Fibroblast of skin of scalp (primary cell): ENCODE results near the gene CCDC91.
"Not testable (repeated sequence)": the region's sequence is repeated elsewhere in the genome, so short reads cannot be mapped to it uniquely, and the experiment has no call there.

ENCODE experiments used
- DNase-seq: peaks from one replicate; pipeline ENCODE4 v3.0.0-alpha.2; 2013

Gene CCDC91

DNA sequence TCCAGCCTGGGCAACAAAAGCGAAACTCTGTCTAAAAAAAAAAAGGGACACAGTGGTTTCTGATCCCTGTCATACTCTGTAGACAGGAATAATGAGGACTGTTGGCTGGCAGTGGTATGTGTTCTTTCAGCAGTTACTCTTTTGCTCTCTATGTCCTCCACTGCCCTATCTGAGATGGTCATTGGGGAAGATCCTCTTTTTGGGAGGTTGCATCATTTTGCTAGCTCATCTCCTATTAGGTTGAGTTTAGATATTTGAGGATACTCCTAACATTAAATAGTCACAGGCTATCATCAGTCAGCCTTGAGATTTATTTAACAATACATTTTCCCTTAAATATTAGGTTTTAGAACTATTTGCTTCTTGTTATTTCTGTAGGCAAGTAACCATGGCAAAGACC, 5.9 kb upstream of the CCDC91 start:
- no peak for DNase-seq

DNA sequence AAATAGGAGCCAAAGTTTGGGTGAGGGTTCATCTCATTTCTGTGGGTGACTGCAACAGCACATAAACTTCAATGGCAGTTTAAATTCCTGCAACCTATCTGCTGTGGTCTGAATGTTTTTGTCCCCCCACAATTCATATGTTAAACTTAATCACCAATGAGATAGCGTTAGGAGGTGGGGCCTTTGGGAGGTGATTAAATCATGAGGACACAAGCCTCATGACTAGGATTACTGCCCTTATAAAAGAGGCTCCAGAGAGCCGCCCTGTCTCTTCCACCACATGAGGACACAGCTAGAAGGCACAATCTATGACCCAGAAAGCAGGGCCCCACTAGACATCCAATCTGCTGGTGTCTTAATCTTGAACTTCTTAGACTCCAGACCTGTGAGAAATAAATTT, 3.8 kb upstream of the CCDC91 start:
- DNase-seq, result no peak

DNA sequence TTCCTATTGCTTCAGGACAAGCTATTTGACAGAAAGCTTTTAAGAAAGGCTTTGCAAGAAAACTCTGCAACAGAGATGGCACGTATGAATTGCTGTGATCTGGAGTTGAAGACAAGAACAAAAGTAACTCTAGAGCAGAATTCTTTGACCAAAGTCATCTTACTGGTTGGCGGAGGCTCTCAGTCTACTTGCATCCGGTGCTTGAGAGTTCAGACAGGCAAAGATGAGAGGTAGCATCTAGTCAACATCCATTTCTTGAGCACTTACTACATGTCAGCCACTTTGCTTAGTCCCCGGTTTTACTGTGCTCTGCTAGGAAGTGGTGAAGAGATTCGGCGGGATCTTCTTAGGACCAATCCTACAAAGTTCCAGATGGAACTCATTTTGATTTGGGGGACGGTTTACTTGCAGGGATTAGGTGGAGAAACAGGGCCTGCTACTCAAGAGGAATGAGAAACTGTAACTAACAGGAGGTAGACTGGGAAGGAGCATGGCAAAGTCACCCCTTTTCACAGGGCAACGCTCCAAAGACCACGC, 404 bp upstream of the CCDC91 start:
- no peak for DNase-seq

DNA sequence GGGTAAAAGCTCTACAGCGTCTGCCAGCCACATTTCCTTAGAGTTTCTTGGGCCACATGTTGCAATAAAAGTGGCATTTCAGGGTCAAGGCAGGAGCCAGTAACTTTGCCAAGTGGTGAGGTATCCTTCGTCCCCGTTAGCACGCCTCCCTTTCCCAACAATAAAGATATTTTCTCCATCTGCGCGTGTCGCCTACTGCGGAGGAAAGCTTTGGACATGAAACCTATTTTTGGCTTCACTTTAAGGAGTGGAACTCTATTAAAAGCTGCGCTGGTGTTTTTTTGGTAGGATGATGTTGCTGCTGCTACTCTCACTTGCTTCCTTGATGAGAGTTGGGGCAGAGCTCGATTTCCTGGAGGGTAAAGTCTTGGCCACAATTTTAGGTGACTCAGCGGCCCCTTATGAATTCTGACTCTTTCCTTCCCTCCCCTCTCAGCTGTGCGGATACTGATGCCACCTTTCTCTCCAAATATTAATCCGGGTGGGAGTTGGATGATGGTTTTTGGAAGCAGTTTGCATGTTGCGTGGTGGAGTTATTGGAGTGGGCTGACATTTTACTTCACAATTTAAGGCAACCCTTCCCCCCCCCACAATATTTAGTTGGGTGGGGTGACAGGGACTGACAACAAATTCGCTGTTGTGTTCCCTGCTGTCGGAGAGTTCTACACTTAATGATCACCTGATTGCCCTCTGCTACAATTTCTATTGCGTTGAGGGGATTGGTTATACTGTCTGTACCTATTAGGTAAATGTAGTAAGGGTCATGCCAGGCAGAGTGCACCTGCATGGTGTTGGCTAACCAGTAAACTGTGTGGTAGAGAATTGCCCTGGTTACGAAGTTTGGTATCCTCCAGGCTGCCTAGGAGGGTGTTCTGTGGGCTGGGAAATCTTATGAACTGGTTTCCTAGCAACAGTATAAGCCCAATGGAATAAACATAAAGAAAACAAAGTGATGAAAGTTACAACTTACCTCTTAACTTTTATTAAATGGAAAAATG, 1.1 kb downstream of the CCDC91 start:
- peak; percentile 40 for DNase-seq

DNA sequence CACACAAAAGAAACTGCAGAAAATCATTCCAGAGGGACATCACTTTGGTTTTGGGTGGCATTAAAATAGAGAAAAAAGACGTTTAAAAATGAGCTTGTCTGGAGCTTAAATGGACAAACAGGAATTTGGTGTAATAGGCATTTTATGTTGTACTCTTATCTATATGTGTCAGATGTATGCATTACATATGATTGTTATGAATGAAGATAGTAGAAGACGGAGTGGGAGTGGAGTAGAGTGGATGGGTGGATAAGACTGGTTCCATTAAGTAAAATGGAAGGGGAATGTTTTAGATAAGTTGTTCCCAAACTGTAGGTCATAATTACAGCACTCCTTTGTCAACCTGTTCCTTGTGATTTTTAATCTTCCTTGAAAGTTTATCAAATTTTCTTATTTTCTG, 1.9 kb downstream of the CCDC91 start:
- no peak for DNase-seq

DNA sequence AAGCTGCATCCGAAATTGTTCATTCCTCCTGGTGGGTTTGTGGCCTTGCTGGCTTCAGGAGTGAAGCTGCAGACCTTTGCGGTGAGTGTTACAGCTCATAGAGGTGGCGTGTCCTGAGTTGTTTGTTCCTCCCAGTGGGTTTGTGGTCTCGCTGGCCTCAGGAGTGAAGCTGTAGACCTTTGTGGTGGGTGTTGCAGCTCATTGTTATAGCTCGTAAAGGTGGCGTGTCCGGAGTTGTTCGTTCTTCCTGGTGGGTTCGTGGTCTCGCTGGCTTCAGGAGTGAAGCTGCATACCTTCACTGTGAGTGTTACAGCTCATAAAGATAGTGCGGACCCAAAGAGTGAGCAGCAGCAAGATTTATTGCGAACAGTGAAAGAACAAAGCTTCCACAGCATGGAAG, 4.4 kb downstream of the CCDC91 start:
- not testable (repeated sequence) for DNase-seq

DNA sequence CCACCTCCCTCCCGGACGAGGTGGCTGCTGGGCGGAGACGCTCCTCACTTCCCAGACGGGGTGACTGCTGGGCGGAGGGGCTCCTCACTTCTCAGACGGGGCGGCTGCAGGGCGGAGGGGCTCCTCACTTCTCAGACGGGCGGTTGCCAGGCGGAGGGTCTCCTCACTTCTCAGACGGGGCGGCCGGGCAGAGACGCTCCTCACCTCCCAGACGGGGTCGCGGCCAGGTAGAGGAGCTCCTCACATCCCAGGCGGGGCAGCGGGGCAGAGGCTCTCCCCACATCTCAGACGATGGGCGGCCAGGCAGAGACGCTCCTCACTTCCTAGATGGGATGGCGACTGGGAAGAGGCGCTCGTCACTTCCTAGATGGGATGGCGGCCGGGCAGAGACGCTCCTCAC, 10.9 kb downstream of the CCDC91 start:
- DNase-seq, result not testable (repeated sequence)

DNA sequence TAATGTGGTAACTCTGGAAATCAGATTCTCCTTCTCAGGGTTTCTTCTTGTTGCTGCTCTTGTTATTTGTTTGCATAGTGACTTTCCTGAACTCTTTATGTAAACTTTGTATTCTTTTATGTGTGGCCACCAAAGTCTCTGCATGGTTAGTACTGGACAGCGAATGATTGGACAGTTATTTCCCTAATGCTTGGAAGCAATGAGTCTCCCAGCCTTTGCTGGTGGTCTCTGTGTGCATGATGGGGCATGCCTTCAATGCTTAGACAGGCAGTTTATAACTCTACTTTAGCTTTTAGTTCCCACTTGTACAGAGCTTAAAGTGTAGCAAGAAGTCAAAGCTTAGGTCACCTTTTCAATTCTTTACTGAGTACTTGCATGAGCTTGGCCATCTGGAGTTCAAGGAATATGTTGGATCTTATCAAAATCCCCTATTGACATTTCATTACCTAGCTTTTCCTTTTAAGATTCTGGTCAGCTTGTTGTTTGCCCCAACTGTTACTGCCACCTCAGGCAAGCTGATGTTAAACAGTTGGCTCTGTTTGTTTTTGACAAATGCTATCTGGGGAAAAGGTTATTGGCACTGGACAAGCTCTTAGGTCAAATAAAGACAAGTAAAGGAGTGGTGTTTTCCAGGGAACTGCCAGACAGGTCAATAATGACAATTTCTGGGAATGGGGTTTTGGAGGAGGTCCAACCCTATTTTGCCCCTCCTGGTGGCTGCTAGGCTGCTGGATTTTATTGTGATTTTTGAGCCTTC, 12.3 kb downstream of the CCDC91 start:
- no peak for DNase-seq

DNA sequence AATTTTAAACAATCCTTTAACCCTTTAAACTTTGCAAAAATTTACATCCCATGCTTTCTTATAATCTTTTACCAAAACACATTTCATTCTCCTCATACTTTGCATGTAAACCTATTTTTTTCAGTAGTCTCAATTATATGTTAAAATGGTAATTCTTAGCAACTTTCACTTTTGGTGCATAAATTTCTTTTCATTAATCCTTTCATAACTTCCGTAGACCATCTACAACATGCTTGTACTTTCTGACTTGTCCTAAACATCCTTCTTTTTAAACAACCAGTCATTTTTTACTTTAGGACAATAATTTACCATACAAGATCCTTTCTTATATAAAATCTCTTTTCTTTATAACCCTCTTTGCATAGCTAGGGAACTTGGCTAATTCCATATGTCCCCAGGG, 19.5 kb downstream of the CCDC91 start:
- no peak for DNase-seq

DNA sequence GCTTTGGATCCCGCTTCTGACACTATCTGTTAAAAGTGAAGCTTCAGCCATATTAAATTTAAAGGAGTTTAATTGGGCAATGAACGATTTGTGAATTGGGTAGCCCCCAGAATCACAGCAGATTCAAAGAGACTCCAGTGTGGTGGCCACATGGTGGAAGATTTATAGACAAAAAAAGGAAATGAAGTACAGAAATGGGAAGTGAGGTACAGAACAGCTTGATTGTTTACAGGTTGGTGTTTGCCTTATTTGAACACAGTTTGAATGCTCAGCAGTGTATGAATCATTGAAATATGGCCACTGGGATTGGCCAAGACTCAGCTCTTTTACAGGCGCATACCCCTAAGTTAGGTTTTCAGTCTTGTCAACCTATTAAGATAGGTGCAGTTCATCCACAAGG, 21.9 kb downstream of the CCDC91 start:
- no peak for DNase-seq

DNA sequence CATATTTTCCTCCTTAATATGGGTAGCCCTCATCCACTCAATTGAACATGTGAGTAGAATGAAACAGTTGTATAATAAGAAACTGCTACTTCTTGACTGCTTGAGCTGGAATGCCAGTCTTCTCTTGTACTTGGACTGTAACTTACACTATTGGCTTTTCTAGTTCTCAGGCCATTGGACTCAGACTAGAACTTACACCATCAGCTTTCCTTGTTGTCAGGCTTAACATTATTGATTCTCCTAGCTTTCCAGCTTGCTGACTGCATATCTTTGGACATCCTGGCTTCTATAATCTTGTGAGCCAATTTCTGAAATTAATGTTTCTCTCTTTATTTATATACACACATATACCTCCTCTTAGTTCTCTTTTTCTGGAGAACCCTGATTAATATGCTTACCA, 24.8 kb downstream of the CCDC91 start:
- DNase-seq, result no peak

DNA sequence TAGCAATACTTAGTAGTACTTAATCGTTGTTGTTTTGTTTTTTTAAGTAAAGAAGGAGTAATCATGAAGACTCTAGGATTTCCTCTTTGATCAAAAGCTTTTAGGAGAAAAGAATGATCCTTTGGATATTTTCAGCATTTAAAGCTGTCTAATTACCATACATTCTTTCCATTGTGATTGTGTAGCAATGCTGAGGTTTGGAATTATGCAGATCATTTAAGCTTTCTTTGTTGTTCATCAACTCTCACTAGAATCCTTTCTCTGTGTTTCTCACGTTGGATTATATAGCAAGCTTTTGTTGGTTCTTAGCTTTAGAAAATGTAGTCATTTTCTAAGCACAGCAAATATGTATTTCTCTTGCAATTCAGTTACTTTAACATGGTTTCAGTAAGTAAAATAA, 25.8 kb downstream of the CCDC91 start:
- DNase-seq, result no peak

DNA sequence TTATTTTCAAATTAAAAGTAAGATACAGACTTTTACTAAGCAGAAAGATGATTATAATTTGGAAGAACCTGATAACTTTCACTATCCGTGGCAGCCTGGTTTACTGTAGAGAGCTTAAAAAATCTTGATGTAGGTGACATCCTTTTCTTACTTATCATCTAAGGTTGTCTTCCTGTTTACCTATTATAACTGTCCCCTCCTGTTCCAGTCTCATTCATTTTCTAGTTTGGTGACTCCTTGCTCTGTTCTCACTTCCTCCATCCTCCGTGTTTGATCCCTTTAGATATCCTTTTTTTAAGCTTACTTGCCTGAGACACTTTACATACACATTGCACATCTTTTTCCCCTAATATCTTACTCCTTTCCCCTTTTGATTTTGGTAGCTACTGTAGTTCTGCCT, 27.5 kb downstream of the CCDC91 start:
- DNase-seq, result no peak

DNA sequence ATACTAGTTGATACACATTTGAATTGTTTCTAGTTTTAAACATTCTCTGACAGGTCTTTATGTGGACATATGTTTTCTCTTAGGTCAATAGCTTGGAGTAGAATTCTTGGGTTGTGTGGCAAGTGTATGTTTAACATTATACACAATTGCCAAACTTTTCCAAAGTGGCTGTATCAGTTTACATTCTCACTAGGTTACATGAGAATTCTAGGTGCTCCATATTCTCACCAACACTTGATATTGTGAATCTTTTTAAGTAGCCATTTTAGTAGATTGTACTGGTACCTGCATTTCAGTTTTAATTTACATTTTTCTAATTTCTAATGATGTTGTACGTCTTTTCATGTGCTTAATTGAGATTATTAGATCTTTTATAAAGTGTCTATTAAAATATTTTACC, 28.6 kb downstream of the CCDC91 start:
- no peak for DNase-seq

DNA sequence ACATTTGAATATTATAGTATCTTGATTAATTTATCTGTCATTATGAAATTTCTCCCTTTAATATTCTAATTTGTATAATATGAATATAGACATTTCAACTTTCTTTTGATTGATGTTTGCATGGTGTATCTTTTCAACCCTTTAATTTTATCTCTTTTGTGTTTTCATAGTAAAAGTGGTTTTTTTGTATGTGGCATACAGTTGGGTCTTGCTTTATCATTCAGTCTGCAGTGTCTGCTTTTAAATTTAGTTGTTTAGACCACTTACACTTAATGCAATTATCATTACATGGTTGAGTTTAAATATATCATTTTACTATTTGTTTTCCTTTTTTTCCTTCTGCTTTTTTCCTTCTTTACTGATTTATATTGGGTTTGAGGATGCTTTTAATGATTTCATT, 29.6 kb downstream of the CCDC91 start:
- no peak for DNase-seq

DNA sequence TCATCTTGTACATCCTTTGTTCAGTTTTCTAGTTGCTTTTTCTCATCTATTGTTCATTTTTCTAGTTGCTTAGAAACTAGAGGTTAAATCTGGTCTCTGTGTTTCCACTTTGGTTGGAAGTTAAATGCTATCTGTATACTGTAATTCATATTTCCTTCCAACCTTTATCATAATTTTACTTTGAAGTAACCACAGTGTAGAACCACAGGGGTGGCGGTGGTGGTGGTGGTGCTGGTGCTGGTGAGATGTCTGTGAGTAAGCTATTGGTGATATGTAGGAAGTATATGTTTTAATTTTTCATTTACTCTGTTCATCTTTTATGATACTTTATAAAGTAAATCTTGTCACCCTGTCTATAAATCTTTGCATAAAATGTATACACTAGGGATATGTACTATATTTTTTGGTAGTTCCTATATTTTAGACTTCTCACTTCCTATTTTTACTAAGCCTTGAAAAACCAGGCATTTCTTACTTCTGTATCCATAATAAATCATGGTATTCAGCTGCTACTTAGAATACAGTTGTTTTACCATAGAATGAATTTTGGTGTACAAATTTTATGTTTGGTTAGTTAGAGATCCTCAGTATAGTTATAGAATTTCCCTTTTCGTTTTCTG, 31.9 kb downstream of the CCDC91 start:
- DNase-seq, result no peak

DNA sequence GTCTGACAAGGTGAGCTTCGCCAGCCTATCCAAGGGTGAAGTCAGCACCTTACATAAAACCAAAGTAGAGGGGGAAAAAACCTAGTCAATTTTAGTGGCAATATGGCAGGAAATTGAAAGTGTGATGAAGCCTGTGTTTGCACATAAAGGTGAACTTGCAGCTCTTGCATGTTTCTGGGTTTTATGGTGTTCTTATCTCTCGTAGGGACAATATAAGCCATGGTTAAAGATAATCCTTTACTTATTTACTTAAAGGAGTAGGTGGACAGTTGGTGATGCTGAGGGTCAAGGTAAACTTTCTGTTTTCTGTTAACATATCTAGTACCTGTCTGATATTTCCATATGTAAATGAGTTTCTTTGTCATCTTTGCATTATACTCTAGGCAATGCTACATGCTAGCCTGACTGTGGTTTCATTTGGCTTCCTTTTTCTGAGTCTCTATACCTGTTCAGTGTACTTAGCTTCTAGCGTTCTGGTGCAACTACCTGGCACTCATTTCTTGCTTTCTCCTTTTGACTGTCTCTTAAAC, 32.8 kb downstream of the CCDC91 start:
- no peak for DNase-seq

DNA sequence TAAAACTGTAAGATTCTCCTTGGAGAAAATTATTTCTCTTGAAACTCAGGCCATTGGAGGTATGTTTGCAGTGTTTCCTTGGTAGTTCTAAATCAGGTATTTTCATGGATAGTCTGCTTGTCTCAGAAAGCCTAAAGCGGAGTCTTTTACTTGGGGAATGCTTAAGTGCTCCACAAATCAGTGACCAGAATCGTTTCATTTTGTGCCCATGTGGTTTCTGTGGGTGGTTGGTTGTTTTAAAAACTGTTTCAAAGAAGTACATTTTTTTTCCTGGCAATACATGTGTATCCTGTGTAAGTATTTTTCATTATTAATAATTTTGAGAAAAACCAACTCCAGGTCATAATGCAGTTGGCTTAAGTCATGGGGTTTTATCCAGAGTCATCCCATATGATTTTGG, 33.6 kb downstream of the CCDC91 start:
- DNase-seq, result no peak

DNA sequence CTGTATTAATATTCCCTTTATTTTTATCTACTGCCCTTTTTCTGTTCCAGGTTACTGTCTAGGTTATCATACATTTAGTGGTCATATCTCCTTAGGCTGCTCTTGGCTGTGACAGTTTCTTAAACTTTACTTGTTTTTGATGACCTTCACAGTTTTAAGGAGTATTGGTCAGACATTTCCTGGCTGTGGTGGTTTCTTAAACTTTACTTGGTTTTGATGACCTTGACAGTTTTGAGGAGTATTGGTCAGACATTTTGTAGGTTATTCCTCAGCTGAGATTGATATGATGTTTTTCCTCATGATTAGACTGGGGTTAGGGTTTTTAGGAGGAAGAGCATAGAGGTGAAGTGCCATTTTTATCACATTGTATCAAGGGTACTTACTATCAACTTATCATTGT, 36.4 kb downstream of the CCDC91 start:
- DNase-seq, result no peak

DNA sequence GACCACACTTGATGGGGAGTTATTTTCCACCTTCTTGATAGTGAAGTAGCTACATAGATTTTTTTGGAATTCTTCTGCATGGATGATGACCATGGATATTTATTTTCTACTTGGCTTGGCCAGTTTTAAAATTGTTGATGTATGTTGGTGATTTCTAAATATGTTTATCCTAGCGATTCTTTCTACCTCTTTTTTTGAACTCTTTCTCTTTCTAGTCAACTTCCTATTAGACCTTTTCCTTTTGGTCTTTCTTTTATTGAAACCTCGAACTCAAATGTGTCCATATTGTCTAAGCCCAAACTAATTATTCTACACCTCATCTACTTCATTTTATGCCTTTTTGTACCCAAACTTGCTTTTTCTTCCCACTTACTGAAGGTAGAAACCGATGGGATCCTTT, 37.0 kb downstream of the CCDC91 start:
- DNase-seq, result no peak

DNA sequence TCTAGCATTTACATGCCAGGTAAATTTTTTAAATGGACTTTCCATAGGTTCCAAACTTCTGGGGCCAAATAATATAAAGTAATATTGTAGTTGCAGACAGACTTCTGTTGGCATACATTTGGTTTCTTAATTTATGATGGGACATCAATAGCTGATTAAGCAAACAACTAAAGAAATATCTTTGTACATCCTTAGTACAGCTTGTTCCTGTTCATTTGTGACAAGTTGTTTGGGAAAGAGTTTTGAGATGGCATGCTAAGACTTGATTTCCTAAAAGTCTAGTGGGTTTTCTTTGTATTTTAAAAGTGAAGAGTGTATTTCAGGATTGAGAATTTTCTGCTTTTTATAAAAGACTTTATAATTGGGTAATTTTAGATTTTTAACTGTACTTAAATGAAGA, 41.0 kb downstream of the CCDC91 start:
- no peak for DNase-seq

DNA sequence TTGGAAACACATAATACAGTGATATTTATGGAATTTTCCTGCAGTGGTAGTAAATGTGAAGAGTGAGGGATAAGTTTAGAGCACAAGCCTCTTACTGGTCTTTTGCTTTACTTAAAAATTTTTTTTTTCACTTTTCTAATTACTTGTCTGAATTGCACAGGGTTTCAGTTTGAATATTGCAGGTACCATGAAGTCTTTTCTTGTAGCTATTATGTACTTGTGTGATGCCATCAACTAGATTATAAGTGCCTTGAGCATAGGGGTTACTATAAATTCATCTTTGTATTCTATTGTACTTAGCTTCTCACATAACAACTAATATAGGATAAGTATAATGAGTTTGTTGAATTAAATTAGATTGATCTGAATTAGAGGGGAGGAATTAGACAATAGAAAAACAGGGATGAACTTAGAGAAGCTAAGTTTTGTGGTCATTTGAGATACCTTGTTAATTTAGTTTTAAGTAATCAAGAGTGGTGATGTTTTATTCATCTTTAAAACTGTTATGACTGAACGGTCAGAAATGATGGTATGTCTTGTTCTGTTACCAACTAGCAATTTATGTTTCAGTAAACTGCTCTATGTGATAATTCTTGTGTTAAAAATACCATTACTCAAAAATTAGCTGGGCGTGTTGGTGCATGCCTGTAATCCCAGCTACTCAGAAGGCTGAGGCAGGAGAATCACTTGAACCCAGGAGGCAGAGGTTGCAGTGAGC, 42.1 kb downstream of the CCDC91 start:
- no peak for DNase-seq
